K562 (cell line): ENCODE results near the gene SHANK3. TPM values are rescaled to one million over a fixed set of nuclear protein-coding genes. Genes with fewer than 3 reads are reported as not detected.

Source experiments
- ATAC-seq: fragments of 200-7000 bp; cut with Tn5 transposase; 3 replicates; pipeline ENCODE4 v1.9.1; 2020; ENCODE audit warnings: moderate library complexity
- BruUV-seq: library from RNA; stranded (reverse); fragments of 400-500 nt; replicated peaks from 2 replicates; lab custom pipeline; 2021; lab: Mats Ljungman, UMichigan
- CTCF ChIA-PET: fragments of 300-600 bp; formaldehyde crosslinking; extraction: SDS; loops from one replicate; lab custom pipeline; 2021; ENCODE audit warnings: low intra/inter-chr PET ratio; lab: Yijun Ruan, JAX
- POLR2A ChIA-PET: fragments of 300-600, 350-650 bp; sonication (Branson Sonifier 250); formaldehyde crosslinking; extraction: SDS; loops from one replicate; lab custom pipeline; 2021; ENCODE audit warnings: antibody characterized with exemption, inconsistent platforms; lab: Yijun Ruan, JAX
- DNase-seq, 4 experiments: peaks; one replicate each; pipeline versions ENCODE4 v3.0.0 to v3.0.0-alpha.2; 2011 to 2018; ENCODE audit warnings: low spot score in 3 of 4, mixed read lengths in 3 of 4; ENCODE audit errors: extremely low read depth in 1 of 4
- FAIRE-seq: peaks from 2 replicates; lab custom pipeline; 2011; peaks lifted over from hg19 to GRCh38; lab: Jason Lieb, UNC
- H2AFZ ChIP-seq: 2 replicates; pipeline ENCODE4 v1.6.0; 2011; ENCODE audit warnings: low read depth, low read length, control low read depth, inconsistent platforms
- H3K27ac ChIP-seq: fragments of 200-600 bp; 3 replicates; pipeline ENCODE4 v1.8.0; 2011; ENCODE audit warnings: low read depth, mild to moderate bottlenecking, control low read depth, inconsistent platforms, low read length, moderate library complexity, mixed read lengths; ENCODE audit errors: extremely low read depth
- H3K27me3 ChIP-seq, 2 experiments: fragments of 300-600 bp in 1 of 2; 2 replicates in 1 of 2; 3 replicates in 1 of 2; pipeline versions ENCODE4 v1.6.0 to v1.8.0; 2011; ENCODE audit warnings: inconsistent platforms in 2 of 2, low read length in 2 of 2, mild to moderate bottlenecking in 1 of 2, mixed read lengths in 1 of 2, moderate library complexity in 1 of 2; ENCODE audit not compliant: control insufficient read depth in 2 of 2, insufficient read depth in 2 of 2
- H3K36me3 ChIP-seq: fragments of 300-600 bp; 3 replicates; pipeline ENCODE4 v1.8.0; 2011; ENCODE audit warnings: mild to moderate bottlenecking, low read length, inconsistent platforms; ENCODE audit not compliant: control insufficient read depth, insufficient read depth
- H3K4me1 ChIP-seq, 2 experiments: fragments of 200-600 bp in 1 of 2; replicated peaks in 1 of 2; 2 replicates in 1 of 2; 3 replicates in 1 of 2; pipeline versions ENCODE4 v1.5.1 to v1.8.0; 2011; ENCODE audit warnings: inconsistent platforms in 2 of 2, low read length in 2 of 2, mild to moderate bottlenecking in 1 of 2, mixed read lengths in 1 of 2, moderate library complexity in 1 of 2; ENCODE audit not compliant: control insufficient read depth in 2 of 2, insufficient read depth in 2 of 2
- H3K4me2 ChIP-seq: 2 replicates; pipeline ENCODE4 v1.6.1; 2011; ENCODE audit warnings: low read length, control low read depth, inconsistent platforms, mixed read lengths; ENCODE audit not compliant: insufficient read depth
- H3K4me3 ChIP-seq: fragments of 200-600 bp; sonication (generic), shearing (Covaris generic); 2 replicates; pipeline ENCODE4 v1.5.1; 2016; ENCODE audit warnings: control low read depth, inconsistent platforms
- H3K79me2 ChIP-seq: fragments of 200-600 bp; 3 replicates; pipeline ENCODE4 v1.8.0; 2011; ENCODE audit warnings: low read length, inconsistent platforms; ENCODE audit not compliant: control insufficient read depth, insufficient read depth
- H3K9ac ChIP-seq, 2 experiments: 2 replicates each; pipeline versions ENCODE4 v1.6.0 to v1.6.1; 2011; ENCODE audit warnings: low read depth in 2 of 2, low read length in 2 of 2, control low read depth in 1 of 2, inconsistent platforms in 1 of 2, mild to moderate bottlenecking in 1 of 2, mixed read lengths in 1 of 2; ENCODE audit not compliant: insufficient read depth in 1 of 2
- H3K9me1 ChIP-seq: one replicate; pipeline ENCODE4 v1.6.0; 2011; ENCODE audit warnings: inconsistent platforms, mild to moderate bottlenecking, low read length, moderate library complexity; ENCODE audit not compliant: control insufficient read depth, insufficient read depth
- H3K9me3 ChIP-seq: replicated peaks from 2 replicates; pipeline ENCODE4 v1.5.1; 2011; ENCODE audit warnings: low read depth, low read length, inconsistent platforms; ENCODE audit not compliant: control insufficient read depth, insufficient read depth
- H4K20me1 ChIP-seq: replicated peaks from 2 replicates; pipeline ENCODE4 v1.6.1; 2011; ENCODE audit warnings: low read length, inconsistent platforms, mixed read lengths; ENCODE audit not compliant: control insufficient read depth, insufficient read depth
- BDP1 ChIP-seq: IDR thresholded peaks from 3 replicates; pipeline ENCODE4 v1.6.1; 2011; ENCODE audit not compliant: insufficient read length, insufficient read depth
- BRCA1 ChIP-seq, 2 experiments: fragments of 450-650 bp in 1 of 2; sonication (generic) in 1 of 2; formaldehyde crosslinking in 1 of 2; IDR thresholded peaks; 2 replicates each; pipeline versions ENCODE4 v1.5.0 to v1.6.1; 2017 to 2020; ENCODE audit warnings: mild to moderate bottlenecking in 1 of 2, missing genetic modification reagents in 1 of 2
- BRD4 ChIP-seq: fragments of 200-600 bp; sonication (generic); IDR thresholded peaks from 2 replicates; pipeline ENCODE4 v1.6.1; 2017; ENCODE audit warnings: inconsistent platforms
- CBX2 ChIP-seq: fragments of 200-600 bp; sonication (generic); IDR thresholded peaks from one replicate; pipeline ENCODE4 v1.6.1; 2012; ENCODE audit warnings: mild to moderate bottlenecking, low read length, inconsistent platforms; ENCODE audit not compliant: insufficient read depth, poor library complexity, severe bottlenecking
- CSDE1 ChIP-seq, 2 experiments: fragments of 450-650 bp; IDR thresholded peaks; 2 replicates each; pipeline ENCODE4 v1.6.1; 2016; ENCODE audit warnings: mild to moderate bottlenecking in 1 of 2
- DNMT1 ChIP-seq: fragments of 450-650 bp; IDR thresholded peaks from 2 replicates; pipeline ENCODE4 v1.6.1; 2016; ENCODE audit warnings: antibody characterized with exemption, mild to moderate bottlenecking
- FOXJ2 ChIP-seq: fragments of 200-800 bp; sonication (Bioruptor generic); IDR thresholded peaks from 2 replicates; pipeline ENCODE4 v1.6.1; 2016; ENCODE audit warnings: missing genetic modification characterization, missing compliant biosample characterization
- FOXK2 ChIP-seq, 2 experiments: fragments of 450-650 bp; IDR thresholded peaks in 1 of 2; conservative IDR thresholded peaks in 1 of 2; 2 replicates each; pipeline ENCODE4 v1.6.1; 2016; ENCODE audit warnings: low read depth in 2 of 2, mild to moderate bottlenecking in 1 of 2
- KDM4B ChIP-seq, 2 experiments: fragments of 450-650 bp in 1 of 2; sonication (generic) in 1 of 2; IDR thresholded peaks; 2 replicates each; pipeline ENCODE4 v1.6.1; 2016 to 2017; ENCODE audit warnings: borderline replicate concordance in 2 of 2, antibody characterized with exemption in 1 of 2, low read depth in 1 of 2, mild to moderate bottlenecking in 1 of 2
- MTF1 ChIP-seq: fragments of 250-450 bp; sonication (Bioruptor Pico); IDR thresholded peaks from 2 replicates; pipeline ENCODE4 v1.9.0; 2021; ENCODE audit warnings: moderate library complexity, mild to moderate bottlenecking, inconsistent platforms, borderline replicate concordance
- MYBL2 ChIP-seq, 2 experiments: fragments of 450-650 bp in 1 of 2; sonication (generic) in 1 of 2; formaldehyde crosslinking in 1 of 2; IDR thresholded peaks; 2 replicates each; pipeline versions ENCODE4 v1.6.1 to v1.8.1; 2017 to 2022; ENCODE audit warnings: borderline replicate concordance in 1 of 2, inconsistent platforms in 1 of 2, low read depth in 1 of 2, mild to moderate bottlenecking in 1 of 2, missing genetic modification reagents in 1 of 2, moderate library complexity in 1 of 2
- PHTF2 ChIP-seq: fragments of 250-450 bp; sonication (Bioruptor Pico); IDR thresholded peaks from 2 replicates; pipeline ENCODE4 v1.5.0; 2021; ENCODE audit warnings: mild to moderate bottlenecking
- RFX1 ChIP-seq: fragments of 450-650 bp; IDR thresholded peaks from 2 replicates; pipeline ENCODE4 v1.6.1; 2016; ENCODE audit warnings: mild to moderate bottlenecking, moderate library complexity
- ZFP30 ChIP-seq: fragments of 250-450 bp; sonication (Bioruptor Pico); IDR thresholded peaks from 2 replicates; pipeline ENCODE4 v1.8.0; 2022; ENCODE audit warnings: moderate library complexity, mild to moderate bottlenecking, inconsistent platforms, borderline replicate concordance
- WGBS: fragments of 100-300 bp; shearing (Covaris generic); methylation state at CpG from one replicate; pipeline ENCODE4 v1.1.6; 2016; ENCODE audit warnings: low coverage, mixed read lengths; ENCODE audit not compliant: insufficient coverage; ENCODE audit errors: missing lambda C conversion rate; 5-methylcytosine and 5-hydroxymethylcytosine counted together
- in situ Hi-C: fragments of 300-500 bp; cut with MboI; formaldehyde crosslinking; loops from 4 replicates; pipeline ENCODE4 v1.15.0; 2018; ENCODE audit warnings: inconsistent platforms, mixed read lengths
- intact Hi-C: fragments of 100-400 bp; cut with micrococcal nuclease; formaldehyde crosslinking; loops from 2 replicates; pipeline ENCODE4 v1.14.2; 2022
- polyA plus RNA-seq, 8 experiments: library from polyadenylated mRNA; depleted of rRNA in 4 of 8; stranded (reverse) in 5 of 8; unstranded in 3 of 8; fragments of >200 nt; fragmentation: Nextera tagmentation in 2 of 8; fragmentation: Illumina TruSeq in 1 of 8; extraction: Ambion mirVana in 2 of 8; extraction: Trizol in 1 of 8; gene quantifications; 2 replicates each; pipeline versions ENCODE4 v1.2.1 to v1.2.3, GENCODE V29; 2011 to 2014; ENCODE audit warnings: inconsistent platforms in 1 of 8, missing spikeins in 1 of 8
- total RNA-seq, 7 experiments: library from RNA; depleted of rRNA in 6 of 7; stranded (reverse); fragments of >200 nt in 6 of 7; fragmentation: Illumina TruSeq in 2 of 7; extraction: Trizol in 2 of 7; gene quantifications; 2 replicates each; pipeline versions ENCODE4 v1.2.1 to v1.2.3, GENCODE V29; 2011 to 2021; ENCODE audit warnings: low replicate concordance in 1 of 7
- TF ChIP-seq, protein P1 (sequence below): fragments of 250-450 bp; sonication (Bioruptor Pico); IDR thresholded peaks from 2 replicates; pipeline ENCODE4 v1.9.0; 2021; ENCODE audit warnings: mild to moderate bottlenecking, inconsistent platforms
- TF ChIP-seq, protein P2 (sequence below): sonication (generic); formaldehyde crosslinking; IDR thresholded peaks from 2 replicates; pipeline ENCODE4 v1.8.1; 2022; ENCODE audit warnings: missing genetic modification reagents

SHANK3 gene
- total and polyA plus RNA-seq, 9 of the 15 experiments (the other 6 are each of a cell fraction or from before 2014, with no cell fraction given) = 0.01 to 0.07 (median 0.03) TPM; not detected in 6

DNA sequence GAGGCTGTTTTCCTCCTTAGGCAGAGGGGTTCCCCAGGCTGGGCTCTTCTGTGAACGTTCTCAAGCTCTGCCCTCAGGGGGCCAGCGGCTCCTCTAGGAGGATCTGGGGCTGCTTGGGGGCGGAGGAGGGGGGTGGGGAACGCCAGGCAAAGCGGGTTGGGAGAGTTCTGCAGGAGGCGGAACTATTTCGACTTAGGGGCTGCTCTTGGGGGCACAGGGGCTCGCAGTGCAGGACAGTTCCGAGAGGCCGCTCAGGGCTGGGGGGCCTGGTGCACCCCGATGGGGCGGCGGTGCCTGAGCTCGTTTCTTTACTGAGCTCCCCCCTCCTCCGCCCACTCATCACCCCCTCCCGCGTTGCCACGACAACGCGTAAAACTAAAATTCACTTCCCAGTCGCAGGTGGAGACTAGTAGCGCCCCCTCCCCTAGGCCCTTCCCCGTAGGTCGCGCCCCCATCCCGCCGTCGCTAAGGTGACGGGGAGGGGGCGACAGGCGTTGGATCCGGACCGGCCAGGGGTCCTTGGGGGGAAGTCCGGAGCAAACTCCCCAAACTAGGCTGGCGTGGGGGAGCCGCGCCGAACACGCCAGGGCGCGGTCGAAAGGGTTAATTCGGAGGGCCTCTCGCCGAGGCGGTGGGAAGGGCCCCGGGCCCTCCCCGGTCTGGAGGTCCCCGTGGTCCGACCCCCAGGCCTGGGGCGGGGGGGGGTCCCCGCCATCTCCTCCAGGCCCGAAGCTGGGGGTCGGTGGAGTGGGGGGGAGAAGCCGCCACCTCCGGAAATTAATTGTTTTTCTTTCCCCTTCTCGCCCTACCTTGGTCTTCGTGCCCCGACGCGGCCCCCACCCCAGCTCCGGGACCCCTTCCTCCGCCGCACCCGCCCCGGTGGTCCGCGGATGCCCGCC is 857 bp downstream of the SHANK3 start (continued):
- TF ChIP-seq, protein P1, sequence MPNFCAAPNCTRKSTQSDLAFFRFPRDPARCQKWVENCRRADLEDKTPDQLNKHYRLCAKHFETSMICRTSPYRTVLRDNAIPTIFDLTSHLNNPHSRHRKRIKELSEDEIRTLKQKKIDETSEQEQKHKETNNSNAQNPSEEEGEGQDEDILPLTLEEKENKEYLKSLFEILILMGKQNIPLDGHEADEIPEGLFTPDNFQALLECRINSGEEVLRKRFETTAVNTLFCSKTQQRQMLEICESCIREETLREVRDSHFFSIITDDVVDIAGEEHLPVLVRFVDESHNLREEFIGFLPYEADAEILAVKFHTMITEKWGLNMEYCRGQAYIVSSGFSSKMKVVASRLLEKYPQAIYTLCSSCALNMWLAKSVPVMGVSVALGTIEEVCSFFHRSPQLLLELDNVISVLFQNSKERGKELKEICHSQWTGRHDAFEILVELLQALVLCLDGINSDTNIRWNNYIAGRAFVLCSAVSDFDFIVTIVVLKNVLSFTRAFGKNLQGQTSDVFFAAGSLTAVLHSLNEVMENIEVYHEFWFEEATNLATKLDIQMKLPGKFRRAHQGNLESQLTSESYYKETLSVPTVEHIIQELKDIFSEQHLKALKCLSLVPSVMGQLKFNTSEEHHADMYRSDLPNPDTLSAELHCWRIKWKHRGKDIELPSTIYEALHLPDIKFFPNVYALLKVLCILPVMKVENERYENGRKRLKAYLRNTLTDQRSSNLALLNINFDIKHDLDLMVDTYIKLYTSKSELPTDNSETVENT (CRISPR knock-in tag) = no peak
- TF ChIP-seq RFX1 = peak; percentile 72

DNA sequence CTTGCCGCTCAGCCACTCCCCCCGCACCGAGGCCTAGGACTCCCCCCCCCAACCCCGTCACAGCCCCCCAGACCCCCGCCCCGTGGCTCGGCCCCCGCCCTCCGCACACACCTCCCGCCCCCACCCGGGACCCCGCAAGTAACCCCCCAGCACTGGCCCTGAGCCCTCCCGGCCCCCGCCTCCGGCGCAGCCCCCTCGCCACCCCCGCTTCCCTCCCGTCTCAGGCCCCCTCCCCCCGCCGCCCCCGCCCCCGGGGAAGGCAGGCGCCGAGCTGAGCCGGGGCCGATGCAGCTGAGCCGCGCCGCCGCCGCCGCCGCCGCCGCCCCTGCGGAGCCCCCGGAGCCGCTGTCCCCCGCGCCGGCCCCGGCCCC is 1.5 kb downstream of the SHANK3 start:
- Histone ChIP-seq H2AFZ (no peak overlapping the region), H3K4me2 (no peak overlapping the region), H3K27ac (no peak overlapping the region), H3K9ac (no peak overlapping the region), H3K27me3 (peaks cover 4 to 29% of the 10 kb centered on the region in 2 experiments; a peak in 4 of 5 replicates), H3K79me2 (no peaks in the 10 kb centered on the region), H3K4me1 (peaks cover 0 to 21% of the 10 kb centered on the region in 2 experiments; a peak in 1 of 5 replicates), H3K36me3 (no peaks in the 10 kb centered on the region), H3K9me1 (no peaks in the 10 kb centered on the region), H3K4me3 (no peak overlapping the region), H4K20me1 (no peaks in the 10 kb centered on the region), H3K9me3 (no peaks in the 10 kb centered on the region)
- ChIA-PET POLR2A (no interaction called here), CTCF (no interaction called here)
- no peak for FAIRE-seq
- no peak for ATAC-seq
- in situ Hi-C loops = no loop called here
- intact Hi-C loops = no loop called here
- peak in 1 of 4 experiments; percentile 17 for DNase-seq
- no CpG with 5 or more reads among the region's 43 CpGs for WGBS
- no TSS peak for BruUV-seq
- TF ChIP-seq CBX2 (no peak), BRCA1 (IDR thresholded peaks at IDR 0.05) (no peak), BRCA1 (CRISPR knock-in tag; IDR thresholded peaks at IDR 0.05) (no peak), PHTF2 (CRISPR knock-in tag) (no peak), FOXK2 (conservative IDR thresholded peaks at IDR 0.05 in 1 of 2, IDR thresholded peaks at IDR 0.05 in 1 of 2; ENCODE audit: low read depth in 2 of 2) (no peak), DNMT1 (no peak), FOXJ2 (no peak), KDM4B (IDR thresholded peaks at IDR 0.05; ENCODE audit: borderline replicate concordance in 2 of 2, low read depth in 1 of 2) (no peak), MYBL2 (IDR thresholded peaks at IDR 0.05; ENCODE audit: low read depth) (no peak), MYBL2 (CRISPR knock-in tag; IDR thresholded peaks at IDR 0.05; ENCODE audit: borderline replicate concordance) (no peak), MTF1 (CRISPR knock-in tag) (no peak), BDP1 (no peak), CSDE1 (IDR thresholded peaks at IDR 0.05) (no peak), ZFP30 (CRISPR knock-in tag) (no peak), BRD4 (no peak)
- TF ChIP-seq, protein P2, sequence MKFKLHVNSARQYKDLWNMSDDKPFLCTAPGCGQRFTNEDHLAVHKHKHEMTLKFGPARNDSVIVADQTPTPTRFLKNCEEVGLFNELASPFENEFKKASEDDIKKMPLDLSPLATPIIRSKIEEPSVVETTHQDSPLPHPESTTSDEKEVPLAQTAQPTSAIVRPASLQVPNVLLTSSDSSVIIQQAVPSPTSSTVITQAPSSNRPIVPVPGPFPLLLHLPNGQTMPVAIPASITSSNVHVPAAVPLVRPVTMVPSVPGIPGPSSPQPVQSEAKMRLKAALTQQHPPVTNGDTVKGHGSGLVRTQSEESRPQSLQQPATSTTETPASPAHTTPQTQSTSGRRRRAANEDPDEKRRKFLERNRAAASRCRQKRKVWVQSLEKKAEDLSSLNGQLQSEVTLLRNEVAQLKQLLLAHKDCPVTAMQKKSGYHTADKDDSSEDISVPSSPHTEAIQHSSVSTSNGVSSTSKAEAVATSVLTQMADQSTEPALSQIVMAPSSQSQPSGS (CRISPR knock-in tag) = no peak
